ENCODE results near the gene GRB14.

- TF ChIP-seq CHD1 (IDR thresholded peaks at IDR 0.05; ENCODE audit: low read depth, low read length) (no peak), BRCA1 (IDR thresholded peaks at IDR 0.05; ENCODE audit: low read depth, low read length) (no peak), CTCF (IDR thresholded peaks at IDR 0.05 in 2 of 3, conservative IDR thresholded peaks at IDR 0.05 in 1 of 3; ENCODE audit: control insufficient read depth in 2 of 3, extremely low read depth in 1 of 3, insufficient read depth in 1 of 3, low read depth in 3 of 3, low read length in 3 of 3) (no peak), TCF12 (IDR thresholded peaks at IDR 0.05; ENCODE audit: low read depth, low read length) (no peak), ZSCAN29 (IDR thresholded peaks at IDR 0.05) (no peak), EP300 (IDR thresholded peaks at IDR 0.05; ENCODE audit: borderline replicate concordance in 1 of 2, control insufficient read depth in 1 of 2, low read depth in 2 of 2, low read length in 2 of 2) (no peak)
Observed at GRCh38 chr2:164496881-164497280, 124.4 kb downstream of the GRB14 start.

All from GM12878 (cell line).